Fibroblast of lung (primary cell): ENCODE measurements around the gene RILPL2. TPM values are rescaled to one million over a fixed set of nuclear protein-coding genes. Genes with fewer than 3 reads are reported as not detected.
"Not testable (repeated sequence)": the region's sequence is repeated elsewhere in the genome, so short reads cannot be mapped to it uniquely, and the experiment has no call there.

Experiments used
- DNase-seq, 2 donors: peaks; one replicate each; pipeline versions ENCODE4 v3.0.0 to v3.0.0-alpha.2; 2010; ENCODE audit warnings: low read depth in 2 of 2
- H2AFZ ChIP-seq: 2 replicates; pipeline ENCODE4 v1.5.1; 2012; ENCODE audit warnings: low read length, control low read depth, inconsistent platforms
- H3K27ac ChIP-seq: 2 replicates; pipeline ENCODE4 v1.5.1; 2011; ENCODE audit warnings: low read length, control low read depth; ENCODE audit not compliant: insufficient read depth
- H3K27me3 ChIP-seq: 2 replicates; pipeline ENCODE4 v1.5.1; 2011; ENCODE audit warnings: mild to moderate bottlenecking, low read length; ENCODE audit not compliant: control insufficient read depth, insufficient read depth
- H3K36me3 ChIP-seq: 2 replicates; pipeline ENCODE4 v1.5.1; 2011; ENCODE audit warnings: low read length; ENCODE audit not compliant: control insufficient read depth, insufficient read depth
- H3K4me1 ChIP-seq: 2 replicates; pipeline ENCODE4 v1.5.1; 2011; ENCODE audit warnings: low read length; ENCODE audit not compliant: control insufficient read depth, insufficient read depth; ENCODE audit errors: extremely low read depth
- H3K4me2 ChIP-seq: 2 replicates; pipeline ENCODE4 v1.5.1; 2011; ENCODE audit warnings: low read length, control low read depth; ENCODE audit not compliant: insufficient read depth; ENCODE audit errors: extremely low read depth
- H3K4me3 ChIP-seq, 4 experiments: fragments of 200-600 bp in 1 of 4; sonication (generic) in 1 of 4; replicated peaks in 1 of 4; 2 replicates each; pipeline ENCODE4 v1.5.1; 2011 to 2016; ENCODE audit warnings: low read length in 4 of 4, low read depth in 3 of 4, mild to moderate bottlenecking in 3 of 4, control low read depth in 2 of 4, inconsistent platforms in 1 of 4, mixed read lengths in 1 of 4; ENCODE audit not compliant: insufficient read depth in 1 of 4; ENCODE audit errors: control extremely low read depth in 1 of 4
- H3K79me2 ChIP-seq: 2 replicates; pipeline ENCODE4 v1.5.1; 2012; ENCODE audit warnings: mild to moderate bottlenecking, low read length, inconsistent platforms; ENCODE audit not compliant: control insufficient read depth, insufficient read depth
- H3K9ac ChIP-seq: 2 replicates; pipeline ENCODE4 v1.5.1; 2011; ENCODE audit warnings: mild to moderate bottlenecking, low read length, control low read depth; ENCODE audit not compliant: insufficient read depth
- H3K9me3 ChIP-seq: 2 replicates; pipeline ENCODE4 v1.5.1; 2012; ENCODE audit warnings: low read depth, low read length; ENCODE audit not compliant: control insufficient read depth, insufficient read depth
- H4K20me1 ChIP-seq: 2 replicates; pipeline ENCODE4 v1.5.1; 2011; ENCODE audit warnings: low read length; ENCODE audit not compliant: control insufficient read depth, insufficient read depth; ENCODE audit errors: extremely low read depth
- CTCF ChIP-seq, 2 donors: IDR thresholded peaks in 1 of 2; conservative IDR thresholded peaks in 1 of 2; 1 replicate in 1 of 2; 2 replicates in 1 of 2; pipeline ENCODE4 v1.5.1; 2011 to 2012; ENCODE audit warnings: low read length in 2 of 2, control low read depth in 1 of 2, inconsistent platforms in 1 of 2, low read depth in 1 of 2, mild to moderate bottlenecking in 1 of 2
- EZH2 ChIP-seq: IDR thresholded peaks from 2 replicates; pipeline ENCODE4 v1.5.1; 2012; ENCODE audit warnings: low read length, control low read depth, mild to moderate bottlenecking; ENCODE audit errors: missing control alignments
- polyA plus RNA-seq, 2 donors: library from polyadenylated mRNA; depleted of rRNA in 1 of 2; stranded (reverse) in 1 of 2; unstranded in 1 of 2; fragments of >200 nt; gene quantifications; 2 replicates each; pipeline ENCODE4 v1.2.1, GENCODE V29; 2011 to 2012; ENCODE audit warnings: missing spikeins in 1 of 2
- total RNA-seq: library from RNA; depleted of rRNA; stranded (reverse); fragments of >200 nt; gene quantifications from 2 replicates; pipeline ENCODE4 v1.2.1, GENCODE V29; 2014

RILPL2 gene
- total and polyA plus RNA-seq, 2 donors (not counting 1 experiment from before 2014, with no cell fraction given) = 3.7 to 4.5 TPM

- Histone ChIP-seq H3K4me3 (peak overlapping the region; percentile 65 to 94 (median 77)), H3K36me3 (no peaks in the 10 kb centered on the region), H3K79me2 (peaks cover 6% of the 10 kb centered on the region), H3K4me2 (peak overlapping the region; percentile 66), H3K9ac (no peak overlapping the region), H2AFZ (no peak overlapping the region), H3K27me3 (no peaks in the 10 kb centered on the region), H3K9me3 (no peaks in the 10 kb centered on the region), H3K4me1 (no peaks in the 10 kb centered on the region), H3K27ac (peak overlapping the region; percentile 42), H4K20me1 (no peaks in the 10 kb centered on the region)
- no peak for TF ChIP-seq EZH2
- no peak for TF ChIP-seq CTCF (conservative IDR thresholded peaks at IDR 0.05 in 1 of 2, IDR thresholded peaks at IDR 0.05 in 1 of 2; ENCODE audit: low read depth in 1 of 2, low read length in 2 of 2)
- DNase-seq = no peak
Measured at GRCh38 chr12:123435636-123436016, 858 bp downstream of the RILPL2 start.

GRCh38 chr12:123433615-123434014 lies 2.9 kb downstream of the RILPL2 start:
- no peak overlapping the region for H2AFZ ChIP-seq
- H3K9me3 ChIP-seq = no peaks in the 10 kb centered on the region
- TF ChIP-seq EZH2 (no peak), CTCF (conservative IDR thresholded peaks at IDR 0.05 in 1 of 2, IDR thresholded peaks at IDR 0.05 in 1 of 2; ENCODE audit: low read depth in 1 of 2, low read length in 2 of 2) (no peak)
- no peak overlapping the region for H3K9ac ChIP-seq
- H3K4me3 ChIP-seq = no peak overlapping the region
- no peak for DNase-seq
- no peaks in the 10 kb centered on the region for H3K27me3 ChIP-seq
- peaks cover 6% of the 10 kb centered on the region for H3K79me2 ChIP-seq
- H3K27ac ChIP-seq = no peak overlapping the region
- H3K4me2 ChIP-seq = no peak overlapping the region
- H3K36me3 ChIP-seq = no peaks in the 10 kb centered on the region
- H4K20me1 ChIP-seq = no peaks in the 10 kb centered on the region
- H3K4me1 ChIP-seq = no peaks in the 10 kb centered on the region

GRCh38 chr12:123431951-123432817 lies 4.3 kb downstream of the RILPL2 start:
- not testable (repeated sequence) for H3K4me1 ChIP-seq, H3K4me3 ChIP-seq, DNase-seq, H3K27me3 ChIP-seq, H3K79me2 ChIP-seq, H3K4me2 ChIP-seq, H2AFZ ChIP-seq, H4K20me1 ChIP-seq, H3K9ac ChIP-seq, H3K27ac ChIP-seq, H3K36me3 ChIP-seq, H3K9me3 ChIP-seq

- H4K20me1 ChIP-seq, H2AFZ ChIP-seq, DNase-seq, H3K27ac ChIP-seq, H3K4me3 ChIP-seq, H3K27me3 ChIP-seq, H3K4me1 ChIP-seq, H3K9me3 ChIP-seq, H3K9ac ChIP-seq, H3K4me2 ChIP-seq, H3K36me3 ChIP-seq, H3K79me2 ChIP-seq: not testable (repeated sequence)
Measured at GRCh38 chr12:123429101-123429500, 7.4 kb downstream of the RILPL2 start.
